Brain microvascular endothelial cell (primary cell): ENCODE measurements around the gene OCEL1.

Experiments used
- DNase-seq: peaks from one replicate; pipeline ENCODE4 v3.0.0-alpha.2; 2020
- H3K27ac ChIP-seq: fragments of 250-450 bp; sonication (Bioruptor Pico); 2 replicates; pipeline ENCODE4 v1.5.1; 2020; ENCODE audit warnings: mild to moderate bottlenecking, moderate library complexity
- H3K27me3 ChIP-seq: fragments of 250-450 bp; sonication (Bioruptor Pico); replicated peaks from 2 replicates; pipeline ENCODE4 v1.5.1; 2020; ENCODE audit warnings: mild to moderate bottlenecking
- H3K36me3 ChIP-seq: fragments of 250-450 bp; sonication (Bioruptor Pico); replicated peaks from 2 replicates; pipeline ENCODE4 v1.5.1; 2020; ENCODE audit warnings: mild to moderate bottlenecking
- H3K4me3 ChIP-seq: 2 replicates; pipeline ENCODE4 v1.5.1; 2011; ENCODE audit warnings: low read depth, mild to moderate bottlenecking, control low read depth, low read length, moderate library complexity
- CTCF ChIP-seq: IDR thresholded peaks from 2 replicates; pipeline ENCODE4 v1.5.1; 2011; ENCODE audit warnings: low read depth, mild to moderate bottlenecking, moderate library complexity, low read length, control low read depth, inconsistent platforms; ENCODE audit errors: missing control alignments
- in situ Hi-C: cut with HindIII; loops from 2 replicates; pipeline ENCODE4 v1.10.0; 2017; ENCODE audit warnings: low sequenced_read_pairs, low pct_ligation_motif_present

Gene OCEL1

GRCh38 chr19:17234911-17235299 lies 8.9 kb downstream of the OCEL1 start:
- Histone ChIP-seq H3K36me3 (peaks cover 28% of the 10 kb centered on the region), H3K27ac (no peak overlapping the region), H3K4me3 (peak overlapping the region; percentile 61), H3K27me3 (no peaks in the 10 kb centered on the region)
- in situ Hi-C loops, result no loop called here
- TF ChIP-seq CTCF, result no peak
- DNase-seq, result peak; percentile 29

GRCh38 chr19:17235300-17235970 lies 9.4 kb downstream of the OCEL1 start:
- Histone ChIP-seq H3K27me3 (no peaks in the 10 kb centered on the region), H3K27ac (no peak overlapping the region), H3K4me3 (peak overlapping the region; percentile 61), H3K36me3 (peaks cover 26% of the 10 kb centered on the region)
- in situ Hi-C loops, result no loop called here
- peak; percentile 33 for DNase-seq
- TF ChIP-seq CTCF, result peak; percentile 56

DNA sequence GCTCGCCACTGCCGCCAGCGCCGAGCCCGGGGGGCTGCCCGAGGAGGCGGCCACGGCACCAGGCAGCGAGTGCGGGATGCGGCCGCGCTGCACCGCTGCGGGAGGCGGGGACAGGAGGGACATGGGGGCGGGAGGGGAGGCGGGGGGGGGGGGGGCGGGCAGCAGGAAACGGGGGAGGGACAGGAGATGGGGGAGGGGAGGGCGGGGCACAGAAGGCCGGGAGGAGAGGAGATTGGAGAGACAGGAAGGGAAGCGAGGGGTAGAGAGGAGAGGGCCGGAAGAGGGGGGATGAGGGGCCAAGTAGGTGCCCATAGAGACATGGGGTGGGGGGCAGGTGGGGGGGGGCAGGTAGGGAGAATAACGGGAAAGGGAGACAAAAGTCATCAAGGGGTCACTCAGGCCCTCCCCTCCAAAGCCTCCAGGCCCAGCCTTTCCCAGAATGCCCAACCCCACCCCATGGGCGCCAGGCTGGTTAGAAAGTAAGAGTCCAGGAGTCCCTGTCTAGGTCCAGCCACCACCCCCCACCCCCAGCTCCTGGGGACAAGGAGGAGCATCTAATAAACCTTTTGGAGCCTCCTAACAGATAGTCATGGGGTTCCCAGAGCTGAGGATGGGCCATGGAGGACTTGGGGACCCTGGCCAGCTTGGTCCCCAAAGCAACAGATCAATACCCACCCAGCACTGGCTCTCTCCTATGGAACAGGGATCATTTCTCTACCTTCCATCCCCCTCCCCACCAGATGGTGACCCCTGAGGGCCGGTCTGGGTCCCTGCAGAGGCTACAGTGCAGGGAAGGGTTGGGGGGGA lies 10.1 kb downstream of the OCEL1 start:
- no peak overlapping the region for H3K27ac ChIP-seq
- in situ Hi-C loops, result no loop called here
- H3K4me3 ChIP-seq, result peak overlapping the region; percentile 61
- DNase-seq, result no peak
- peaks cover 19% of the 10 kb centered on the region for H3K36me3 ChIP-seq
- TF ChIP-seq CTCF, result no peak
- H3K27me3 ChIP-seq, result no peaks in the 10 kb centered on the region

DNA sequence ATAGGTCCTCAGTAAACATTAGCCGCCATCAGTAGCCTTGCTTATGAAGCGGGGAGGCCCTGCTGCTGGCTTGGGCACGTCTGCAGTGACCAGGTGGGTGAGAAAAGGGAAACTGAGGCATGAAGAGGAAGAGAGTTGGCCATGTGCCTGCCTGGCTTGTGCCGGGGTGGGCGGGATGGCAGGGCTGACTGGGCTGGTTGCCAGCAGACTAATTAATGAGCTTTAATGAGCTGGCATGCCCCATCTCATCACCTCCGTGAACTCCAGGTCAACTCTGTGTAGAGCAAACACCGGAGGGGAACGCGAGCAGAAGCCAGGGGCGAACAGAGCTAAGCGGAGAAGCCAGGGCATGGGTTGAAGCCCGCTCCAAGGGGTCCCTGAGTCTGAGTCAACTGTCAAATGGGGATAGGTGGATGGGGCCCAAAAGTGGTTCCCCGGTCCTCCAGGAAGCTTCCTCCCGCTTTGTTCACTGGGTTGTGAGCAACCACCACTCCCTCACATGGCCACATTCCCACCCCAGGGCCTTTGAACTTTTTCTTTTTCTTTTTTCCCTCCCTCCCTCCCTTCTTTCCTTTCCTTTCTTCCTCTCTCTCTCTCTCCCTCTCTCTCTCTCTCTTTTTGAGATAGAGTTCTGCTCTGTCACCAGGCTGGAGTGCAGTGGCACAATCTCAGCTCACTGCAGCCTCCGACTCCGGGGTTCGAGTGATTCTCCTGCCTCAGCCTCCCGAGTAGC lies 11.0 kb downstream of the OCEL1 start:
- no peaks in the 10 kb centered on the region for H3K27me3 ChIP-seq
- no peak overlapping the region for H3K4me3 ChIP-seq
- peaks cover 13% of the 10 kb centered on the region for H3K36me3 ChIP-seq
- DNase-seq, result no peak
- in situ Hi-C loops, result no loop called here
- H3K27ac ChIP-seq, result no peak overlapping the region
- TF ChIP-seq CTCF, result no peak

DNA sequence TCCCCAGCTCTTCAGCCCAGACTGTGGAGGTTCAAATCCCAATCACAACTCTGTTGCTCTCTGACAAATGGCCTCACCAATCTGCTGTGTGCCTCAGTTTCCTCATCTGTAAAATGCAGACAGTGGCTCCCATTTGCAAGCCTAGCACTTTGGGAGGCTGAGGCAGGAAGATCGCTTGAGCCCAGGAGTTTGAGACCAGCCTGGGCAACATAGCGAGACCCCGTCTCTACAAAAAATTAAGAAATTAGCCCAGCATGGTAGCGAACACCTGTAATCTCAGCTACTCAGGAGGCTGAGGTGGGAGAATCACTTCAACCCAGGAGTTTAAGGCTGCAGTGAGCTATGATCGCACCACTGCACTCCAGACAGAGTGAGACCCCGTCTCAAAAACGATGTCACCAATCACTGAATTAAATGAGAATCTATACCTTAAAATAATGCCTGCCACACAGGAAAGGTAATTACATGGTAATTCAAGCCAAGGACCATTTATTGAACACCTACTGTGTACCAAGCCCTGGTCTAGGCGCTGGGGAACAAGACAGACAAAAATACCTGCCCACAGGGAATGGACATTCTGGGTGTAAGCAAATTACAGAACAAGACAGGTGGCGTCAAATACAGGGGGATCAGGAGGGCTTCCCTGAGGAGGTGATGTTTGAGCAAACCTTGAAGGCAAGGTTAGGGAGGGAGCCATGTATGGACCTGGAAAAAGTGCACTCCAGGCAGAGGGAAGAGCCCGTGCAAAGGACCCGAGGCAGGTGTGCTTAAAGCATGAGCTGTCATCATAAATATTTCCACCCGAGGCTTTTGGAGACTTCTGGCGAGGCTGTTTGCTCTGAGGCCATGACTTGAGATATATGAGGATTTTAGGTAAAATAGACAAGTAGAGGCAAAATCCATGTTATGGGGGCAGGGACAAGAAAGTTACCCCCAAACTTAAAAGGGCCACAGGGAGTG lies 12.0 kb downstream of the OCEL1 start:
- peaks cover 4% of the 10 kb centered on the region for H3K36me3 ChIP-seq
- H3K27ac ChIP-seq, result no peak overlapping the region
- in situ Hi-C loops, result no loop called here
- DNase-seq, result no peak
- TF ChIP-seq CTCF, result no peak
- H3K4me3 ChIP-seq, result no peak overlapping the region
- H3K27me3 ChIP-seq, result no peaks in the 10 kb centered on the region
